Endothelial cell of umbilical vein (primary cell): Measurements from ENCODE around the gene SLC38A10. TPM values are rescaled to one million over a fixed set of nuclear protein-coding genes. Genes with fewer than 3 reads are reported as not detected.

Experiments used
- BruUV-seq: library from RNA; stranded (reverse); fragments of 400-500 nt; replicated peaks from 2 replicates; lab custom pipeline; 2021; lab: Mats Ljungman, UMichigan
- CTCF ChIA-PET: fragments of 300-600, 350-600 bp; sonication (Branson Sonifier 250); formaldehyde crosslinking; loops from one replicate; lab custom pipeline; 2021; ENCODE audit warnings: antibody characterized with exemption, inconsistent platforms; lab: Charles Lee
- POLR2A ChIA-PET: fragments of 300-600, 350-600 bp; sonication (Branson Sonifier 250); formaldehyde crosslinking; loops from one replicate; lab custom pipeline; 2021; ENCODE audit warnings: antibody characterized with exemption, inconsistent platforms; lab: Charles Lee
- DNase-seq: peaks from one replicate; pipeline ENCODE4 v3.0.0-alpha.2; 2011; ENCODE audit warnings: low read depth, low spot score
- FAIRE-seq: peaks from 2 replicates; lab custom pipeline; 2011; peaks lifted over from hg19 to GRCh38; lab: Jason Lieb, UNC
- H2AFZ ChIP-seq: 2 replicates; pipeline ENCODE4 v1.6.0; 2012; ENCODE audit warnings: low read depth, low read length, control low read depth, inconsistent platforms
- H3K27ac ChIP-seq: 2 replicates; pipeline ENCODE4 v1.5.1; 2011; ENCODE audit warnings: low read depth, mild to moderate bottlenecking, control low read depth, low read length, moderate library complexity; ENCODE audit not compliant: insufficient read depth
- H3K27me3 ChIP-seq, 2 experiments: 2 replicates each; pipeline versions ENCODE4 v1.6.0 to v1.6.1; 2011; ENCODE audit warnings: low read length in 2 of 2, mixed read lengths in 1 of 2; ENCODE audit not compliant: control insufficient read depth in 2 of 2, insufficient read depth in 2 of 2
- H3K36me3 ChIP-seq, 2 experiments: 2 replicates in 1 of 2; 3 replicates in 1 of 2; pipeline ENCODE4 v1.5.1; 2011; ENCODE audit warnings: low read length in 2 of 2, mild to moderate bottlenecking in 1 of 2, moderate library complexity in 1 of 2; ENCODE audit not compliant: control insufficient read depth in 2 of 2, insufficient read depth in 2 of 2; ENCODE audit errors: extremely low read depth in 1 of 2
- H3K4me1 ChIP-seq: 3 replicates; pipeline ENCODE4 v1.5.1; 2011; ENCODE audit warnings: mild to moderate bottlenecking, low read length; ENCODE audit not compliant: control insufficient read depth, insufficient read depth; ENCODE audit errors: extremely low read depth
- H3K4me2 ChIP-seq: 2 replicates; pipeline ENCODE4 v1.6.1; 2011; ENCODE audit warnings: low read length, control low read depth, mixed read lengths; ENCODE audit not compliant: insufficient read depth
- H3K4me3 ChIP-seq, 3 experiments: fragments of 200-600 bp in 1 of 3; sonication (generic), shearing (Covaris generic) in 1 of 3; replicated peaks in 1 of 3; 2 replicates each; pipeline ENCODE4 v1.5.1; 2011 to 2016; ENCODE audit warnings: control low read depth in 3 of 3, low read length in 3 of 3, mild to moderate bottlenecking in 2 of 3, inconsistent platforms in 1 of 3, low read depth in 1 of 3, moderate library complexity in 1 of 3; ENCODE audit not compliant: insufficient read depth in 1 of 3
- H3K79me2 ChIP-seq: 2 replicates; pipeline ENCODE4 v1.6.0; 2012; ENCODE audit warnings: low read length, inconsistent platforms; ENCODE audit not compliant: control insufficient read depth, insufficient read depth
- H3K9ac ChIP-seq: replicated peaks from 2 replicates; pipeline ENCODE3; 2011; ENCODE audit warnings: low read length, control low read depth; ENCODE audit not compliant: insufficient read depth; ENCODE audit errors: extremely low read depth
- H3K9me1 ChIP-seq: replicated peaks from 3 replicates; pipeline ENCODE4 v1.6.0; 2011; ENCODE audit warnings: mild to moderate bottlenecking, low read length; ENCODE audit not compliant: control insufficient read depth, insufficient read depth; ENCODE audit errors: extremely low read depth
- H3K9me3 ChIP-seq: replicated peaks from 2 replicates; pipeline ENCODE4 v1.5.1; 2012; ENCODE audit warnings: low read length, inconsistent platforms; ENCODE audit not compliant: control insufficient read depth, insufficient read depth
- H4K20me1 ChIP-seq: replicated peaks from 2 replicates; pipeline ENCODE3; 2011; ENCODE audit warnings: mild to moderate bottlenecking, low read length; ENCODE audit not compliant: control insufficient read depth, insufficient read depth; ENCODE audit errors: extremely low read depth
- CTCF ChIP-seq, 2 donors: IDR thresholded peaks; 1 replicate in 1 of 2; 2 replicates in 1 of 2; pipeline ENCODE4 v1.5.1; 2011; ENCODE audit warnings: low read length in 2 of 2, mild to moderate bottlenecking in 2 of 2, moderate library complexity in 2 of 2, control low read depth in 1 of 2, inconsistent platforms in 1 of 2, low read depth in 1 of 2; ENCODE audit not compliant: insufficient read depth in 1 of 2; ENCODE audit errors: extremely low read depth in 1 of 2
- EZH2 ChIP-seq: IDR thresholded peaks from 2 replicates; pipeline ENCODE4 v1.6.1; 2012; ENCODE audit warnings: borderline replicate concordance, low read depth, mild to moderate bottlenecking, moderate library complexity, low read length, inconsistent platforms; ENCODE audit not compliant: severe bottlenecking
- FOS ChIP-seq: IDR thresholded peaks from 2 replicates; pipeline ENCODE4 v1.6.1; 2011; ENCODE audit warnings: mild to moderate bottlenecking, low read length, moderate library complexity, borderline replicate concordance; ENCODE audit not compliant: insufficient read depth
- GATA2 ChIP-seq: IDR thresholded peaks from 2 replicates; pipeline ENCODE4 v1.7.0; 2011; ENCODE audit warnings: low read depth, mild to moderate bottlenecking, moderate library complexity, mixed read lengths, low read length; ENCODE audit not compliant: insufficient read length, insufficient read depth
- JUN ChIP-seq: IDR thresholded peaks from 2 replicates; pipeline ENCODE4 v1.6.1; 2011; ENCODE audit warnings: borderline replicate concordance, low read depth; ENCODE audit not compliant: insufficient read length, insufficient read depth
- MAX ChIP-seq: IDR thresholded peaks from 2 replicates; pipeline ENCODE4 v1.6.1; 2011; ENCODE audit not compliant: insufficient read depth, insufficient read length
- MYC ChIP-seq: IDR thresholded peaks from one replicate; pipeline ENCODE4 v1.6.1; 2011; ENCODE audit warnings: mild to moderate bottlenecking, low read depth, low read length
- POLR2A ChIP-seq: IDR thresholded peaks from 2 replicates; pipeline ENCODE4 v1.6.1; 2012; ENCODE audit warnings: low read depth, mild to moderate bottlenecking, control low read depth, low read length
- POLR2AphosphoS5 ChIP-seq: IDR thresholded peaks from 2 replicates; pipeline ENCODE4 v1.6.1; 2012; ENCODE audit warnings: low read depth, mild to moderate bottlenecking, control low read depth, low read length, moderate library complexity; ENCODE audit not compliant: insufficient read depth
- dilution Hi-C: fragments of 300-500 bp; cut with MboI; formaldehyde crosslinking; loops from one replicate; pipeline ENCODE4 v1.15.0; 2019; ENCODE audit warnings: low sequenced_read_pairs; ENCODE audit not compliant: extremely low pct_ligation_motif_present
- intact Hi-C: fragments of 100-400 bp; cut with micrococcal nuclease; formaldehyde crosslinking; loops from one replicate; pipeline ENCODE4 v1.10.0; 2022
- polyA plus RNA-seq, 4 experiments: library from polyadenylated mRNA; depleted of rRNA in 3 of 4; stranded (reverse) in 3 of 4; unstranded in 1 of 4; fragments of >200 nt; gene quantifications; 2 replicates each; pipeline versions ENCODE4 v1.2.1 to v1.2.3, GENCODE V29; 2011 to 2012; ENCODE audit warnings: missing spikeins in 1 of 4
- total RNA-seq: library from RNA; stranded (reverse); gene quantifications from 2 replicates; pipeline ENCODE4 v1.2.3, GENCODE V29; 2021

The SLC38A10 gene
- total and polyA plus RNA-seq, 2 donors (not counting 3 experiments of a cell fraction or from before 2014, with no cell fraction given), result 72.7 to 113 TPM

GRCh38 chr17:81290230-81290629 lies 4.9 kb downstream of the SLC38A10 start:
- intact Hi-C loops, result no loop called here

More at GRCh38 chr17:81290230-81290629, 4.9 kb downstream of the SLC38A10 start:
- Histone ChIP-seq H3K4me1 (peaks cover 28% of the 10 kb centered on the region), H3K9ac (no peak overlapping the region), H3K27ac (no peak overlapping the region), H3K9me3 (no peaks in the 10 kb centered on the region), H2AFZ (no peak overlapping the region), H4K20me1 (no peaks in the 10 kb centered on the region), H3K79me2 (peaks cover 65% of the 10 kb centered on the region), H3K27me3 (no peaks in the 10 kb centered on the region), H3K9me1 (no peaks in the 10 kb centered on the region), H3K36me3 (peaks cover 3 to 4% of the 10 kb centered on the region in 2 experiments), H3K4me2 (no peak overlapping the region), H3K4me3 (no peak overlapping the region)
- no TSS peak for BruUV-seq
- CTCF ChIA-PET, result interaction anchor here (1.1 kb wide), 1 partner anchor 35 kb away, joined by 4 read pairs; no protein-coding TSS in a partner anchor
- TF ChIP-seq MYC (no peak), FOS (no peak), EZH2 (no peak), MAX (no peak), JUN (no peak), CTCF (IDR thresholded peaks at IDR 0.05; ENCODE audit: extremely low read depth in 1 of 2, insufficient read depth in 1 of 2, low read depth in 1 of 2, low read length in 2 of 2) (no peak), POLR2A (no peak), POLR2AphosphoS5 (no peak), GATA2 (no peak)
- FAIRE-seq (no peak), DNase-seq (no peak)
- dilution Hi-C loops, result no loop called here
- POLR2A ChIA-PET, result no interaction called here
